Astrocyte of the spinal cord (primary cell): ENCODE measurements around the gene PTGIS.

Source experiments
- DNase-seq: peaks from one replicate; pipeline ENCODE4 v3.0.0; 2011; ENCODE audit warnings: low read depth, low spot score
- H3K4me3 ChIP-seq: 2 replicates; pipeline ENCODE4 v1.5.1; 2011; ENCODE audit warnings: low read depth, mild to moderate bottlenecking, low read length, moderate library complexity
- CTCF ChIP-seq: IDR thresholded peaks from 2 replicates; pipeline ENCODE4 v1.5.1; 2012; ENCODE audit warnings: low read depth, mild to moderate bottlenecking, low read length, inconsistent platforms
- in situ Hi-C: cut with HindIII; loops from 2 replicates; pipeline ENCODE4 v1.10.0; 2017; ENCODE audit warnings: low sequenced_read_pairs

The PTGIS gene

DNA sequence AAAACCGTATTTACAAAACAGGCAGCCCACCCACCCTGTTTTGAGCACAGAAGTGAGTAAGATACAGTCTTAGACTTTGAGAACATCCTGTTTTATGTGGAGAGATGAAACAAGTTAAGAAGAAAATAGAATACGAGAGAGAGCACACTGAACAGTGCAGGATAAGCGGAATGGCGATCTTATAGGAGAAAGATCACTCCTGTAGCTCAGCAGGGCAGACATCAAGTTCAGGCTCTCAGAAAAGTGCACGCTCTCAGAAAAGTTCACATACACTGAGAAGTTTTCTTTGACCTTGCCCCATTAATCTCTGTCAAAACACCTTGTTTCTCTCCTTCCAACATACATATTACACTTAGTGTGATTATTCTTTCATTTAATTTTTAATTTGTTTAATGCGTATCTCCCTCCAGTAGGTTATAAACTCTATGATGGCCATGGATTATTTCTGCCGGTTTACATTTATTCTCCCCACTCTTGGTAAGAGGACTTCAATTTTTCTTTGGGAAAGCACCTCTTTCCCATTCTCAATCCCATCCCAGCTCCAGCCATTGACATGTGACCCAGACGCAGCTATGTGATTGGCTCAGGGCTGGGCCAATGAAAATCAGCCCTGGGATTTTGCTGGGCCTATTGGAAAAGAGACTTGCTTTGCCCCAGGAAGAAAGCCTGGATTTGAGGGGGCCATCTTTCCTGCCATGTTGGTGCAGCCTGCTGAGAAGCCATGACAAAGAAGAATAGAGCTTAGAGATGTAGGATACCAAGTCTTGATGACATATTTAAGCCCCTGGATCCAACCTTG, 101.6 kb downstream of the PTGIS start:
- TF ChIP-seq CTCF = no peak
- no peak overlapping the region for H3K4me3 ChIP-seq
- DNase-seq = no peak
- in situ Hi-C loops = no loop called here

GRCh38 chr20:49464556-49464955, 103.4 kb downstream of the PTGIS start:
- in situ Hi-C loops = no loop called here
- no peak for TF ChIP-seq CTCF
- H3K4me3 ChIP-seq = no peak overlapping the region
- no peak for DNase-seq

GRCh38 chr20:49462626-49463025, 105.3 kb downstream of the PTGIS start:
- TF ChIP-seq CTCF = no peak
- H3K4me3 ChIP-seq = no peak overlapping the region
- in situ Hi-C loops = no loop called here
- no peak for DNase-seq

GRCh38 chr20:49461894-49462620, 105.9 kb downstream of the PTGIS start:
- DNase-seq = no peak
- H3K4me3 ChIP-seq = no peak overlapping the region
- in situ Hi-C loops = no loop called here
- no peak for TF ChIP-seq CTCF

- H3K4me3 ChIP-seq = no peak overlapping the region
- peak; percentile 3 for DNase-seq
- TF ChIP-seq CTCF = no peak
- in situ Hi-C loops = no loop called here
These were observed 107.0 kb downstream of the PTGIS start for GRCh38 chr20:49460916-49461315.

DNA sequence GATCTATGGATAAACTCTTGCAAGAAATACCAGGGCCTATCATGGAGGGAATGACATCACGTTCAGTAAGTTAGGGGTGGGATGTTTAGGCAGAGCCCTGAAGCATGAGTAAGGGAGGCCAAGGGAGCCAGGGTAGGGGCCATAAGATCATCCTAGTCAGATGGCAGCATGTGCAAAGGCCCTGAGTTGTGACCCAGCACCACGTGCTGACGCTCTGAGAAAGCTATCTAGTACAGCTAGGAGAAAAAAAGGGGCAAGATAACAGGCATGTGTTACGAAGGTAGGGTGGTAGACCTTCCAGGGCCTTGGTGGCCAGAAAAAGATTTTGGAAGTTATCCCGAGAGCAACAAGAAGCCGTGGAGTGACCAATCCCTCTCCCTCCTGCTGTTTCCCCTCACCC, 107.8 kb downstream of the PTGIS start:
- DNase-seq = no peak
- TF ChIP-seq CTCF = no peak
- no peak overlapping the region for H3K4me3 ChIP-seq
- in situ Hi-C loops = no loop called here
